ENCODE results near the gene RNF183.

RNF183 gene

GRCh38 chr9:113302792-113303418 is at the start of gene RNF183:
RNF183 (minus strand) TSS chr9:113303376; CDS start chr9:113298184, 5,192 bp downstream.
- no peak for DNase-seq (ENCODE audit: low spot score)

- no peak for DNase-seq (ENCODE audit: low spot score)
Observed at GRCh38 chr9:113352411-113352810, 49.2 kb upstream of the RNF183 start.

GRCh38 chr9:113352006-113352405 is 48.8 kb upstream of the RNF183 start:
- DNase-seq (ENCODE audit: low spot score) = no peak

GRCh38 chr9:113350937-113351336 is 47.8 kb upstream of the RNF183 start:
- no peak for DNase-seq (ENCODE audit: low spot score)

- no peak for DNase-seq (ENCODE audit: low spot score)
Observed at GRCh38 chr9:113350107-113350661, 47.0 kb upstream of the RNF183 start.

- no peak for DNase-seq (ENCODE audit: low spot score)
Observed at GRCh38 chr9:113349445-113350094, 46.4 kb upstream of the RNF183 start, which contains the start of gene BSPRY. BSPRY (plus strand) TSS chr9:113349541; CDS start chr9:113349580, 39 bp downstream.

- no peak for DNase-seq (ENCODE audit: low spot score)
Observed at GRCh38 chr9:113349066-113349444, 45.9 kb upstream of the RNF183 start.

GRCh38 chr9:113348437-113348836 is 45.3 kb upstream of the RNF183 start:
- DNase-seq (ENCODE audit: low spot score) = no peak

- no peak for DNase-seq (ENCODE audit: low spot score)
Observed at GRCh38 chr9:113345671-113346070, 42.5 kb upstream of the RNF183 start.

GRCh38 chr9:113345190-113345589 is 42.0 kb upstream of the RNF183 start:
- peak; percentile 43 for DNase-seq (ENCODE audit: low spot score)

- DNase-seq (ENCODE audit: low spot score) = peak; percentile 87
Observed at GRCh38 chr9:113343732-113344231, 40.6 kb upstream of the RNF183 start.

GRCh38 chr9:113341712-113342410 is 38.7 kb upstream of the RNF183 start:
- DNase-seq (ENCODE audit: low spot score) = no peak

- peak; percentile 92 for DNase-seq (ENCODE audit: low spot score)
Observed at GRCh38 chr9:113340011-113340699, 37.0 kb upstream of the RNF183 start, which contains the start of gene WDR31. WDR31 (minus strand) TSS chr9:113340275; CDS start chr9:113332022, 8,253 bp downstream.

- no peak for DNase-seq (ENCODE audit: low spot score)
Observed at GRCh38 chr9:113337714-113338113, 34.5 kb upstream of the RNF183 start.

- no peak for DNase-seq (ENCODE audit: low spot score)
Observed at GRCh38 chr9:113331780-113332179, 28.6 kb upstream of the RNF183 start.

GRCh38 chr9:113328045-113328782 is 25.0 kb upstream of the RNF183 start:
- DNase-seq (ENCODE audit: low spot score) = no peak

GRCh38 chr9:113326230-113326629 is 23.1 kb upstream of the RNF183 start:
- no peak for DNase-seq (ENCODE audit: low spot score)

GRCh38 chr9:113322671-113323070 is 19.5 kb upstream of the RNF183 start:
- DNase-seq (ENCODE audit: low spot score) = no peak

GRCh38 chr9:113320051-113320450 is 16.9 kb upstream of the RNF183 start:
- DNase-seq (ENCODE audit: low spot score) = no peak

- DNase-seq (ENCODE audit: low spot score) = no peak
Observed at GRCh38 chr9:113319054-113319453, 15.9 kb upstream of the RNF183 start.

- DNase-seq (ENCODE audit: low spot score) = no peak
Observed at GRCh38 chr9:113317777-113318176, 14.6 kb upstream of the RNF183 start.

All from Ammon's horn (tissue), 1 donor.